NCI-H128 (cell line): ENCODE data around the gene STMN3.
"Not testable (repeated sequence)": the region's sequence is repeated elsewhere in the genome, so short reads cannot be mapped to it uniquely, and the experiment has no call there.

Experiments used
- DNase-seq: peaks from one replicate; lab custom pipeline; 2025; ENCODE audit not compliant: unreplicated experiment; lab: John Stamatoyannopoulos, UW

STMN3 gene

DNA sequence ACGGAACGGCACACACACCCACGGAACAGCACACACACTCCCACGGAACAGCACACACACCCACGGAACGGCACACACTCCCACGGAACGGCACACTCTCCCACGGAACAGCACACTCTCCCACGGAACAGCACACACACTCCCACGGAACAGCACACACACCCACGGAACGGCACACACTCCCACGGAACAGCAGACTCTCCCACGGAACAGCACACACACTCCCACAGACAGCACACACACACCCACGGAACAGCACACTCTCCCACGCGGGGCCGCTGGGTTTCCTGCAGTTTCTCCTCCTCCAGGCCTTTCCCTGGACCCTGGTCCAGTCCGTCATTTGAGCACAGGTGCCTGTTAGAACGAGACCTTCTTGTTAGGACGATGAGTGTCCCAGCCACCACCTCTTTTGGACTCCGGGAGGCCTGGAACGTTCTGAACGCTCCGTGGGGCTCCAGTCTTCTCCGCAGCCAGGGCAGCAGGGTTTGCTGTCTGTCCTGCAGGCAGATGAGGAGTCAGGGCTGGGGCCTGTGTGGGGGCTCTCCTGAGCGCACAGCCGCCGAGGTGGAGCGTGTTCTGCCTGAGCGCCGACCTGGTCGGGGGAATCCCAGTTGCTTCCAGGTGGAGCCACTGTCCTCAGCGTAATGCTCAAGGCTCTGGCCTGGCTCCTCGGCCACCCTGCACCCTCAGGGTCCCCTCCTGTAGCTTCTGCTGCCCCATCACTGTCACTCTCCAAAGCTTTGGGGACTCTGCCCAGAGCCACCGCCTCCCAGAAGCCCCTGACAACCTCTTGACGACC is 25.6 kb upstream of the STMN3 start:
- no peak for DNase-seq

DNA sequence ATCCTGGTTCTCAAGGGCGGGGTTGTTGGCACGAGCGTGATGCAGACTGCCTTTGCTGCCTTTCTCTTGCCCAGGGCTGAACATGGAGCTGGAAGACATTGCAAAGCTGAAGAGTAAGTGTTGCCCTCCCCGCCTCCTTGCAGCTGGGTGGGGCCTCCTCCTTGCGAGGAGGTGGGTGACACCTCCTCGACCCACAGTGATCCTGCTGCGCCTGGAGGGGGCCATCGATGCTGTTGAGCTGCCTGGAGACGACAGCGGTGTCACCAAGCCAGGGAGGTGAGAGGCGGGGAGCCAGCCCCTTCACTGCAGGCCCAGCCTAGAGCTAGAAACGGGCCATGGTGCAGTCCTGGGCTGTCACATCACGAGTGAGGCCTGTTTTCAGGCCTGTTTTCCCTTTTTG is 24.8 kb upstream of the STMN3 start:
- DNase-seq, result no peak

DNA sequence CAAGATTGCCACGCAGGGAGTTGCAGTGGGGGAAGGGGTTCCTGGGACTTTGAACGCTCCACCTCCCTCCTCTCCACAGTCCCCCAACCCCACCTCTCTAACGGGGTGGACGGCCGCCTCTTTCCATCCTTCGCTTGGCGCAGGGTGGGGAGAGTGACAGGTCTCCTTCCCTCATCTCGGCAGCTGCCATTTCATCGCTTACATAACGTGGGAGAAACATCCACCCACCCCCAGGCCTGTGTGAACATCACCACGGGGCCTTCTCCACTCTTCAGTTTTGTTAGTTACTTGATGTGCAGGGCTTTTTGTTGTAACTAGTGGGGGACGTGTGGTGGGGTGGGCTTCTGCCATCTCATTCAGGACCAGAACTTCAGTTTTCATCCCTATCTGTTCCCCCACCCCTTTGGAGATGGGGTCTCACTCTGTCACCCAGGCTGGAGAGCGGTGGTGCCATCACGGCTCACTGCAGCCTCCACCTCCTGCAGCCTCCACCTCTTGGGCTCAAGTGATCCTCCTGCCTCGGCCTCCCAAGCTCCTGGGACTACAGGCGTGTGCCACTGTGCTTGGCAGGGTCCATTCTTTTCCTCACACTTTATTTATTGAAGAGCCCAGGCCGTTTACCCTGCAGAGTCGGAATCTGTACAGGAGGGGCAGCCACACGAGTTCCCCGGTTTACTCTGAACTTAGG is 22.6 kb upstream of the STMN3 start:
- DNase-seq, result no peak

DNA sequence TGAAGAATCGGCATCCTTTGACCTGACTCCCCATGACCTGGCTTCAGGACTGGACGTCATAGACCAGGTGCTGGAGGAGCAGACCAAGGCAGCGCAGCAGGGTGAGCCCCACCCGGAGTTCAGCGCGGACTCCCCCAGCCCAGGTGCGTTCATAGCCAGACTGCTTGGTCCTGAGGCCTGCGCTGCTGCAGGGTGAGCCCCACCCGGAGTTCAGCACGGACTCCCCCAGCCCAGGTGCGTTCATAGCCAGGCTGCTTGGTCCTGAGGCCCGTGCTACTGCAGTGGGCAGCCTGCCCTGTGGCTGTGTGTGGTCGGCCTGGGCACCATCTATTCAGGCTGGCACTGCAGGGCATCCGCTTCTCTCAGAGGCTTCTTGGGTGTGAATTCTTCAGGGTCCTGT is 20.7 kb upstream of the STMN3 start:
- no peak for DNase-seq

- DNase-seq, result no peak
Observed at GRCh38 chr20:63672666-63673065, 19.4 kb upstream of the STMN3 start.

- DNase-seq, result not testable (repeated sequence)
Observed at GRCh38 chr20:63671695-63672094, 18.5 kb upstream of the STMN3 start.

DNA sequence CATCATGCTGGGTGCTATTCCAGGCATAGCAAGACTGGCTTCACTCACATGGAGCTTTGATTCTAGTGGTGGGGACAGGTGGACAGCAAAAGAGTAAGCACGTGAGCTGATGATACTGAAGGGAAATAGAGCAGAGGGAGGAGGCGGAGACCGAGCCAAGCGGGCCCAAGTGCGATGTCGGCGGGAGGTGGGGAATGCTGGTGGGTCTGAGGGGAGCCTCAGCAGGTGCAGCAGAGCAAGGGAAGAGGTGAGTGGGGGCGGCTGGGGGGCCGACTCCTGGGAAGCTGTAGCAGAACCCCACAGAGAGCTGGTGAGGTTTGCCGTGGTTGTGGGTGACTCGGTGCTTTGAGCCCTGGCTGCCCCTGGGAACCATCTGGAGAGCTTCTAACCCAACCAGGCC is 15.1 kb upstream of the STMN3 start:
- no peak for DNase-seq

DNA sequence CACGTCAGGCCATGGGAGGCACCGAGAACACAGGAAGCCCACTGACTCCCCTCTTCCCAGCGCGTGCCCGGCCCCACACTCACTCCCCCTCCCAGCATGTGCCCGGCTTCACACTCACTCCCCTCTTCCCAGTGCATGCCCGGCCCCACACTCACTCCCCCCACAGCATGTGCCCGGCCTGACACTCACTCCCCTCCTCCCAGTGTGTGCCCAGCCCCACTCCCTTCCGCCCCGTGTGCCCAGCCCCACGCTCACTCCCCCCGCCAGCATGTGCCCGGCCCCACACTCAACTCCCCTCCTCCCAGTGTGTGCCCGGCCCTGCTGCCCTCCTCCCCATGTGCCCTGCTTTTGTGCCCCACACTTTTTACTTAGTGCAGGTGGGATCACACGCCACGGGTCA is 14.6 kb upstream of the STMN3 start:
- DNase-seq, result no peak

DNA sequence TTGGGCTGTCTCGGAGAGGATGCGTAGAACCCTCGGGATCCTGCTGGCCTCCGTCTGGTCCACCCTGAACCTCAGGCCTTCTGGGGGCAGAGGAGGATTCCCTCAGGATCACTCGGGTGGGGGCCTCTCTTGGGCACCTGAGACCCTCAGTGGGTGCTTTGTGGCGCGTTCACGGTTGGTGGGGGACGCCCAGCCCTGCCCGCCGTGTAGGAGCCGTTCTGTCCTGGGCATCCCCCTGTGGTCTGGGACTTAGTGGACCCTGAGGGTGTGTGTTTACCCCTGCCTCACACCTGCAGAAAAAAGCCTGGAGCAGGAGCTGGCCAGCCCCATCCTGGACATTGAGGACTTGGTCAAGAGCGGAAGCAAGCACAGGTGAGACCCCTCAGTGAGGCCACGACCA is 12.5 kb upstream of the STMN3 start:
- no peak for DNase-seq

DNA sequence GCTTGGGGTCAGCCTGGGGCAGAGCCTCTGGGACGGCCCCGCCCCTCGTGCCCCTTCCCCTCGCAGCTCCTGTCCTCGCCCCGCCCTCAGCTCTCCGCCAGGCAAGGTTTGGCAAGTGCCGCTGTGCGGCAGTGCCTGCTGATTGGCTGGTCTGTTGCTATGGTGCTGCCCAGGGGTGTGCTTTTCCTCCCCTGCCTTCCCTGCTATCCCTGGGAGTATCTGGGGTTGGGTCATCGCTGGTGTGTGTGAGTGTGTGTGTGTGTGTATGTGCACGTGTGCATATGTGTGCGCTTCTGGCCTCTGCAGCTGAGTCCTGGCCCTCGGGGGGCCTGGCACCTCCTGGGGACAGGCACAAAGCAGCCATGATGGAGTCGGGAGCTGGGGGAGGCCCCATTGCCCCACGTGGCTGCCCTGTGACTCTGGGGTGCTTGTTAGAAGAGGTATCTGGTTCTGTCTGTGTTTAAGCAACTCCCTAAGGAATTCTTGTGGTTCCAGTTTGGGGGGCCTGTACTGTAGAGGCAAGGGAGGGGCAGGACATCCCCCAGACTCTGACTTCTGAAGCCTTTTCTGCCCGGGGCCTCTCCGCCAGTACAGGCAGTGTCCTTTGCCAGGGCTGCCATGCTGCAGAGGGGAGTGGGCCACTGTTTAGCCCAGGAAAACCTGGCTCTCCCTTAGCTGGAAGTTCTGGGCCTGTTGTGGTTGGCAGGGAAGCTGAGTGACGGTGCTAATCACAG is 11.8 kb upstream of the STMN3 start:
- DNase-seq, result no peak

DNA sequence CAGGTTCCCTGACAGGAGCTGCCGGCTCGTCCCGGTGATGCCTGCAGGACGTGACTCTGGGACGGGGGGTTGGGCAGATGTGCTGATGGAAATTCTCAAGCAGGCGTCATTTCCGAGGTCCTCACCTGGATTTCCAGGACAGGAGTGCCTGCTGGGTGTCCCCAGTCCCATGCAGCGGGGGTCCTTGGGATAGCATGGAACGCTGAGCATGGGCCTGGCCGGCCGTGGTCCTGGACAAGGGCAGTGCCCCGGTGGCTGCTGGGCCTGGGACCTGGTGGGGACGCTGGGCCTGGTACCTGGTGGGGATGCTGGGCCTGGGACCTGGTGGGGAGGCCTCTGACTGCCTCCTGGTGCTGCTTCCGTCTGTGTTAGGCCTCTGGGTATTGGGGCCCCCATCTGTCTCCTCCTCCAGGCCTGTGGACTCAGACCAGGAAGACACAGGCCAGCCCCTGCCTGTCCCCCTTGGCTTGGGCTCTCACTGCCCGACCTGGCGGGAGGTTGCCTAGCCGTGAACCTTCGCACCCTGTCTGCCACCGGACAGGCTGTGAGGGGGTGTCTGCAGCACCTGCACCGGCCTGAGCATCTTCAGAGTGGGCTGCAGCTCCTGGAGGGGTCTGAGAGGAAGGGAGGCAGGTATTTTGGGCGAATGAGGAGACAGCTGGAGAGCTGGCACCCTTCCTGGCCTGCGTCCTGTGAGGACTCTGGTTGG is 11.1 kb upstream of the STMN3 start:
- DNase-seq, result no peak

- DNase-seq, result no peak
Observed at GRCh38 chr20:63663332-63664066, 10.3 kb upstream of the STMN3 start.

GRCh38 chr20:63662813-63663189 is 9.6 kb upstream of the STMN3 start:
- no peak for DNase-seq

DNA sequence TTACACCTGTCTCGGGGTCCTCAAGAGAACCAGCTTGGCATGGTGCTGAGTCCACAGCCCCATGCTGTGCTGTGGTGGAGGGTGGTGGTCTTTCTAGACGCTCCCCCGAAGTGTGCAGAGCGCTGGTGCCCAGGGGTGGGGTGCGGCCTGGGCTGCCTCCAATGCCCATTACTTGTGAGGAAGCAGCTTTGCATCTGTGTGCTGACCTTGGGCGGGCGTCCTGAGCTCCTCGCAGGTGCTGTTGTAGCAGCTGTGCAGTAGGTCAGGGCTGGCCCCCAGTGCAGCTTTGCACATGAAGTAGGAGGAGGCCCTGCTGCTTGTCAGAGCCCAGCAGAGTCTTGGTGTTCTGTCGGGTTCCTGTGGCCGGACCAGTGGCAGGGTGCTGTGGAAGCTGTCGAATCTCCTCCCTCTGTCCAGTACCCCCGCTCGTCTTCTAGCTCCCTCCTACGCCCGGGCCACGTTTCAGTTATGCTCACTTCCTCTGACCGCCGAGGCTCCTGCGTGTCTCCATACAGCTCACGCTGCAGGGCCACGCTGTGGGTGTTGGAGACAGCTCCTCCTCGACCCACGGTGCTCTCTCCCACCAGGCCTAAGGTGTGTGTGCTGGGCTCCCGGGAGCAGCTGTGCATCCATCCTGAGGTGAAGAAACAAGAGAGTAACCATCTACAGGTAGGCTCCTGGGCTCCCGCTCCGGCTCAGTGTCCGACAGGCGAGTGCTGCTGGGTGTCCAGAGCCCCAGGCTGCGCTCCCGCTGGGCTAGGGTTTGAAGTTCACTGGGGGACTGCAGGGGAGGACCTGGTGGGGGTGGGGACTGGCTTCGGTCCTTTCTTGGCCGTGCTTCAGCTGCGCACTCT is 9.0 kb upstream of the STMN3 start:
- DNase-seq, result no peak

GRCh38 chr20:63661108-63661507 is 7.9 kb upstream of the STMN3 start:
- no peak for DNase-seq

- DNase-seq, result no peak
Observed at GRCh38 chr20:63660622-63661021, 7.4 kb upstream of the STMN3 start.

- DNase-seq, result not testable (repeated sequence)
Observed at GRCh38 chr20:63660174-63660573, 7.0 kb upstream of the STMN3 start.

DNA sequence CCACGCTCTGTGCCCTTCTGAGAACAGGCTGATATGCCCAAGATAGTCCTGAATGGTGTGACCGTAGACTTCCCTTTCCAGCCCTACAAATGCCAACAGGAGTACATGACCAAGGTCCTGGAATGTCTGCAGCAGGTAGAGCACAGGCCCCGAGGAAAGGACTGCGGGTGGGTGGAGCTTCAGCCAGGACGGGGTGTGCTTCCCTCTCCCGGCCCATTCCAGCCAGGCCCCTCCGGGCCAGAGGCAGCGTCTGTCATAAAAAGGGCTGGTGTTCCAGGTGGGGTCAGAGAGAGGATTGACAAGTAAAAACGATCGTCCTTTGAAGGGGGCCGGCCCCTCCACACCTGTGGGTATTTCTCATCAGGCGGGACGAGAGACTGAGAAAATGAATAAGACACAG is 6.1 kb upstream of the STMN3 start:
- no peak for DNase-seq

DNA sequence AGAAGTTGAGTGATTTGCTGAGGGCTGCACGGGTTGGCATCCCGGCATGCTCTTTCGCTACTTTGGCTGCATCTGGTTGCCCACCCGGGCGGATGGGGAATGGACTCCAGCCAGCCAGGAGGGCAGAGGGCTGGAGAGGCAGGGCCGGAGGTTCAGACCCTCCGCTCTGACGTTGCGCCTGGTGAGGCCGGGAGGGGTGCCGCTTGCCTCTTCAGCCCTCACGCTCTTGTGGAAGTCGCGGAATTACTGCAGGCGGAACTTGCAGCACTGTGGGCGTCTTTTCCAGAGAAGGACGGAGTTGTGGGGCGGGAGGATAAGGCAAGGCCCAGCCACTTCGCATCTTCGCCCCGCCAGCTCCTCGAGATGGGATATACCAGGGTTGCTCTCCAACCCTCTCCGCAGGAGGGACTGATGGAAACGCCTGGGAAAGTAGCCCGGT is 5.5 kb upstream of the STMN3 start:
- no peak for DNase-seq
